ENCODE data around the gene FALEC.

Gene FALEC

DNA sequence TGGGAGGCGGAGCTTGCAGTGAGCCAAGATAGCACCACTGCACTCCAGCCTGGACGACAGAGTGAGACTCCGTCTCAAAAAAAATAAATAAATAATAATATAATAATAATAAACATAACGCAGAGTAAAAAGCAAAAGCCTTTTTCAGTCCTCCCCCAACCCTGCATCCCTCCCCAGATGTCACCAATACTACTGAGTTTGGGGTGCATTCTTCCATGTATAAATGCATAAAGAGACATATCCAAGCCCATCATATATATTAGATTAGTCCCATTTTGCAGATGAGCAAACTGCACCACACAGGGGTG lies 32.7 kb downstream of the FALEC start:
- DNase-seq = no peak

GRCh38 chr1:150548632-150549495 lies 33.3 kb downstream of the FALEC start, which contains the start of gene ADAMTSL4:
ADAMTSL4 (plus strand) TSS chr1:150549408; CDS start chr1:150552289, 2,881 bp downstream.
- peak; percentile 24 for DNase-seq

DNA sequence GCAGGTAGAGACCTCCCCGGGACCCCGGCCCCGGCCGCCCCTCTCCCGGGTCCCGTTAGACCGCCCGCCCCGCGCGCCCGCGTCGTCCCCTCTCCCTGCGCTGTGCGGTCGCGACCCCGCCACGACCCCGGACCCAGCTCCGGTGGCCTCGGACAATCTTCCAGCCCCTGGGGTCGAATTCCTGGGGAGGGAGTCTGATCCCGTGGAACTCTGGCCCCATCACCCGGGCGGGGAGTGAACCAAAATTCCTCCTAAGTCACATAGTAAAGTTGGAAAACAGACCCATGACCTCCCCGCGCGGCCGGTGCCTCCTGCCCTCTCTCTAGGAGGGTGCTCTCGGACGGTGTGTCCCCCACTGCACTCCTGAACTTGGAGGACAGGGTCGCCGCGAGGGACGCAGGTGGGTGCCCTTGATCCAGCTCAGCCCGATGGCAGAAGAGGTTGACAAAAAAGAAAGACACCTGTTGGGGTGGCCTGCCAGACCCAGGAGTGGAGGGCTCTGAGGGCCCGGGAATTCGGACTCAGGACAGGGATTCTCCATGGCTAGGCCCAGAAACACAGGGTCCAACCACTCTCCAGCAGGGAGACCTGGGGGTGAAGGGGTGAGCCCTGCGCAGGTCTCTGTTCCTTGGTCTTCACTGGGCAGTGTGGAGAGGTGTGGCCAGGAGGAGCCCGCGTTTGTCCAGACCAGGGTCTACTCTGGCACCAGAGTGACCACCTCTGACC lies 34.1 kb downstream of the FALEC start:
- DNase-seq = no peak

DNA sequence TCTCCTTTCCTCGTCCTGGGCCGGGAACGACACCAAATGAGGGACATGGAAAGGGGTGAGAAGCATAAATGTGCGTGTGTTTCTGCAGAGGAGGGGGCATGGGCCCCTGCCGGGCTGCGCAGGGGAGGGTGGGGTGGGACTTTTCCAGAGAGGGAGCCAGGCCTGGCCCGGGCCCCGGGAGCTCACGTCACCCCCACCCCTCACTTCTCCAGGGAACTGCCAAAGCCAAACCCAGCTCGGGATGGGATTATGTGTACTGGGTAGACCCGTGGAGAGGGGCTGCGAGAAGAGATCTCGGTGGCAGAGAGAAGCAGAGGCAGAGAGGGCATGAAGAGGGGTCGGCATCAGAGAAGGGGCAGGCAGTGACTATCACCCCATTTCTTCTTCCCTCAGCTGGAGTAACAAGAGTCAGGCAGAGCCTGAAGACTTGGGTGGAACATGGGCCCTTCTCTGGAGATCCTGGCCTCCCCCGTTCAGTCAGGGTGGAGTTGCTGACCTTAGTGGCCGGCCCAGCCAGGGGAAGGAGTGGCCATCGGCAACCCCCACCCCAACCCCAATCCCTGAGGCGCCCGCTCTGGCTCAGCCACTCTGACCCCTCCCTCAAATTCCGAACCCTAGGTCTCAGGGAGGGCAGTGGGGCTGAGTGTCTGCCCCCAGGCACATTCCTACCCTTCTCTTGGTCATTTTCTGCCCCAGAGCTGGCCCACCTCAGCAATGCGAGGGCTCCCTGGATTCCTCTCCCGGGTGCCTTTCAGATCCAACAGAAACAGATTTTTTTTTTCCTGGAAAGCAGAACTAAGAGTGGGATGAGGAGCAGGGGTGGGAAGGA lies 34.9 kb downstream of the FALEC start:
- no peak for DNase-seq

- DNase-seq = no peak
Measured at GRCh38 chr1:150551051-150551783, 35.7 kb downstream of the FALEC start.

DNA sequence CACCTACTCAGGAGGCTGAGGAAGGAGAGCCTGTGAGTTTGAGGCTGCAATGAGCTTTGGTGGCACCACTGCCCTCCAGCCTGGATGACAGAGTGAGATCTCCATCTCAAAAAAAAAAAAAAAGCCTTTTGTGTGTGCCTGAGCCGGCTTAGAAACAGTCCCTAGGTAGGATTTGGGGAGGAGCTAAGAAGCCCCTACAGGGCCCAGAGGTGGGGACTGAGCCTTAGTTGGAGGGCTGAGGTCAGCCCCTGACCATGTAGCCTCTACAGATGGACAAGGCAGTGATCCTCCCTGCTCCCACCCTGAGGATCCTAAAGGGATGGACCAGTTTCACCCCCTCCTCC lies 36.2 kb downstream of the FALEC start:
- no peak for DNase-seq

DNA sequence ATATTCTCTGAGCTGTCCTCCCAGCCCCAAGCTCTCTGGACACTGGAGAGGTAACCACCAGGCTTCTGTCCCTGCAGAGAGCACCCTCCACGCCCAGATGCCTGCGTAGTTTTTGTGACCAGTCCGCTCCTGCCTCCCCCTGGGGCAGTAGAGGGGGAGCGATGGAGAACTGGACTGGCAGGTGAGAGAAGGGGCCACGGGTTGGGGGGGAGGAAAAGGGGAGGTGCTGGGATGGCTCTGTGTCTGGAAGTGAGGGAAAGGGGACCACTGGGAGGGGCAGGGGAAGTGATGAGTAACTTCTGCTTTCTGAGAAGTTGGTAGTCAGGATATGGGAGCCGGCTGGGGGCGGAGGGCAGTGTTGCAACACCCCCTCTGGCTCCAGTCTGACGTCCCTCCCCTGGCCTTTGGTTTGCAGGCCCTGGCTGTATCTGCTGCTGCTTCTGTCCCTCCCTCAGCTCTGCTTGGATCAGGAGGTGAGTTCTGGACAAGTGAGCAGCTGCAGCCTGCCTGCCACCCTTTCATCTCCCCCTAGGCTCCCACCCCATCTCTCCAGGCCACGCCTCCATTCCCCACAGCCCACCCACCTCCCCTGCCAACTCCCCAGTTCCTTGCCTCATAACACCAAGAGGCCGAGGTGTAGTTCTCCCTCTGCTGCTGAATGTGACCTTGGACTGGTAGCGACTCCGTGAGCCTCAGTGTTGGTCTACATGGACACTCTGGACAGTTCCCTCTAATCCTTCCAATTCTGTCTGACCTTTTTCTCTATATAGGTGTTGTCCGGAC lies 36.8 kb downstream of the FALEC start:
- DNase-seq = no peak

- DNase-seq = no peak
Measured at GRCh38 chr1:150552911-150553289, 37.3 kb downstream of the FALEC start.

GRCh38 chr1:150553392-150554085 lies 38.0 kb downstream of the FALEC start:
- DNase-seq = no peak

- DNase-seq = no peak
Measured at GRCh38 chr1:150554086-150554452, 38.5 kb downstream of the FALEC start.

- DNase-seq = no peak
Measured at GRCh38 chr1:150555198-150555970, 39.8 kb downstream of the FALEC start.

DNA sequence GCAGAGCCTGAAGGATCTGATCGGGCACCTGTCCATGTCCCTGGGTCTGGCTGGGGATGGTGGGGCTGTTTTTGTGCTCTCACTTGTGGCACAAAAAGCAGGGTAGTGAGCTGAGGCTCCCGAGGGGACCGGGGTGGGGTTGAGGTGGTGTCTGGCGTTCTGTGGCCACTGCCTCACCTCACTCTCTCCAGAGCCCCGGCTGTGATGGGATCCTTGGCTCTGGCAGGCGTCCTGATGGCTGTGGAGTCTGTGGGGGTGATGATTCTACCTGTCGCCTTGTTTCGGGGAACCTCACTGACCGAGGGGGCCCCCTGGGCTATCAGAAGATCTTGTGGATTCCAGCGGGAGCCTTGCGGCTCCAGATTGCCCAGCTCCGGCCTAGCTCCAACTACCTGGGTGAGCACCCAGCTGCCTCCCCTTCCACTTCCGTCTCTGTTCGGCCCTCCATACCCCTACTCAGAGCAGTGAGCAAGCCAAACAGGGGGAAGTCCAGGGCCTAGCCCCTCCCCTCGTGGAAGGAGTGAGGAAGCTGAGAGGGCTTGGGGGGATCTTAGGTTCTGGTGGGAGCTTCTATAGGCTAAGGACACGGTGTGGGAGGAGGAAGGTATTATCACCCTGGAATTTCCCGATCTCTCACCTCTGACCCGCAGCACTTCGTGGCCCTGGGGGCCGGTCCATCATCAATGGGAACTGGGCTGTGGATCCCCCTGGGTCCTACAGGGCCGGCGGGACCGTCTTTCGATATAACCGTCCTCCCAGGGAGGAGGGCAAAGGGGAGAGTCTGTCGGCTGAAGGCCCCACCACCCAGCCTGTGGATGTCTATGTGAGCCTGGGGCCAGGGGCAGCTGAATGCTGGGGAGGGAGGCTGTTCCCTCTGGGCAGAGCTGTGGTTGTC lies 40.7 kb downstream of the FALEC start:
- DNase-seq = no peak

- no peak for DNase-seq
Measured at GRCh38 chr1:150557065-150557600, 41.6 kb downstream of the FALEC start.

- no peak for DNase-seq
Measured at GRCh38 chr1:150557813-150558212, 42.3 kb downstream of the FALEC start.

DNA sequence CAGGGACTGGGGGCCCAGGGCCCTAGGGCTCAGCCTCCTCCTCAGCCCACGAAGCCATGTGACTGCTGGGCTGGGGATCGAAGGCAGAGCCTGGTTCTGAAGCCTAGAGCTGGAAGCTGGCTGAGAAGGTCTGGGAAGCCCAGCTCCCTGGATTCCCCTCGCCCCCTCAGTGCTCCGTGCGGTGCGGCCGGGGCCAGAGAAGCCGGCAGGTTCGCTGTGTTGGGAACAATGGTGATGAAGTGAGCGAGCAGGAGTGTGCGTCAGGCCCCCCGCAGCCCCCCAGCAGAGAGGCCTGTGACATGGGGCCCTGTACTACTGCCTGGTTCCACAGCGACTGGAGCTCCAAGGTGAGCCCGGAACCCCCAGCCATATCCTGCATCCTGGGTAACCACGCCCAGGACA lies 42.8 kb downstream of the FALEC start:
- DNase-seq = no peak

- no peak for DNase-seq
Measured at GRCh38 chr1:150558761-150559655, 43.5 kb downstream of the FALEC start.

DNA sequence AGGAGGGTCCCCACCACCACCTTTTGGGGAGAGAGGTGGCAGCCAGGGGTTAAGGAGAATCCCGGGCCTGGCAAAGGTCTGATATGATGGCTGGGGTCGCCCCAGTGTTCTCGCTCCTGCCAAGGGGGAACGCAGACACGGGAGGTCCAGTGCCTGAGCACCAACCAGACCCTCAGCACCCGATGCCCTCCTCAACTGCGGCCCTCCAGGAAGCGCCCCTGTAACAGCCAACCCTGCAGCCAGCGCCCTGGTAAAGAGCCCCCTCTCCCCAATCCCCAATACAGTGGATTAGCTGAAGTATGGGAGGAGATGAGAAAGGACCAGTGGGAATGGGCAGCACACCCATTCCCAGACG lies 44.1 kb downstream of the FALEC start:
- DNase-seq = no peak

- no peak for DNase-seq
Measured at GRCh38 chr1:150560011-150560438, 44.5 kb downstream of the FALEC start.
